Tongue (tissue), 2 donors: ENCODE data around the gene MYH15. TPM values are rescaled to one million over a fixed set of nuclear protein-coding genes. Genes with fewer than 3 reads are reported as not detected.

Experiments used
- DNase-seq: peaks from one replicate; pipeline ENCODE4 v3.0.0-alpha.2; 2015
- total RNA-seq: library from RNA; depleted of rRNA; stranded (reverse); fragments of >200 nt; gene quantifications from one replicate; pipeline ENCODE4 v1.2.3, GENCODE V29; 2014

The MYH15 gene
- total RNA-seq, 1 donor from 2014 or later, result 0.82 TPM

DNA sequence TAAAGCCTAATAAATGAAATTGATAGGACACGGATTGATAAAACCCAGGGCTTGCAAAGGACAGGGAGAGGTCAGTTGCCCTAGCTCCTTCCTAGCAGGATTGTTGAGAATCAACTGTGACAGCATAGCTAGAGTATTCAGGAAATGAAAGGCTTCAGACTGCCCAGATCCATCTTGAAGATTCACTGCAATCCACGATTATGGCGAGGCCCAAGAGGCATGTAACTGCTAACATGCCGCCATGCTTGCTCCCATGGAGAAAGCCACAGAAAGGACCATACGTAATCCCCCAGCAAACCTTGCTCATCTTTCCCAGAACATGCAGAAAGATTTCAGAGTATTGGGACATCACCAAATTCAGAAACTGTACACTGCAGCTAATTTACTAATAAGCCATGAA is 41.3 kb downstream of the MYH15 start:
- DNase-seq, result no peak

DNA sequence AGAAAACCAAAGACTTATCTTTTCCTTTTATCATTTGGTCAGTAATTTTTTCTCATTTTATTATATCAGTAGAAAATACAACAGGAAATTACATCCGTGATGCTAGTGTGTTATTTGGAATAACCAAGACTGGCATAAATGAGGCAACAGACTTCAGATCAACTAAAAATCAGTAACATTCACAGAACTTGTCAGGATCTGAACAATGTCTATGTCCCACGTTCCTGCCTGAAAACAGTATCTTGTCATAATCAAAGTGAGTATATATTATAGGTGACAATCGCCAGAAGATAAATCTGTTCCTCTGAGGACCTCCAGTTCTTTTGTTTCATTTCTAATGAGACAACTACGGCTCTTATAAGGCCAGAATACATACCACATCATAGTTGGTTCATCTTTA is 41.8 kb downstream of the MYH15 start:
- no peak for DNase-seq

DNA sequence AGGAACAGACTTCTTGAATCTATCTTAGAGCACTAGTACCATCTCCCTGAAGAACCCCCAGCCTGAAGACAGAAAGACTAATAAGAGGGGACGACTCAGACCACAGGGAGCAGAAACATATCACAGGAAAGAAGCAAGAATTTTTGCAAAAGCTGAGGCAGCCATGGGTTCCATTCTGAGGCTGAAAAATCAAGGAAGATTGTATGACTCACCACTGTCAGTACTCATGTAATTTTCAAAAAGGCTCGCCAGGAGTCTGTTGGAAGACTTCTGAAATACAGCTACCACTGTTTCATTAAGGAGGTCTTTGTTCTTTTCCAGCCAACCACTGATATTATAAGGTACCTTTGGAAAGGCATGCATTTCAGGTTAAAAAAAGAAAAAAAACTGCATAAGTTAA is 47.5 kb downstream of the MYH15 start:
- DNase-seq, result no peak

DNA sequence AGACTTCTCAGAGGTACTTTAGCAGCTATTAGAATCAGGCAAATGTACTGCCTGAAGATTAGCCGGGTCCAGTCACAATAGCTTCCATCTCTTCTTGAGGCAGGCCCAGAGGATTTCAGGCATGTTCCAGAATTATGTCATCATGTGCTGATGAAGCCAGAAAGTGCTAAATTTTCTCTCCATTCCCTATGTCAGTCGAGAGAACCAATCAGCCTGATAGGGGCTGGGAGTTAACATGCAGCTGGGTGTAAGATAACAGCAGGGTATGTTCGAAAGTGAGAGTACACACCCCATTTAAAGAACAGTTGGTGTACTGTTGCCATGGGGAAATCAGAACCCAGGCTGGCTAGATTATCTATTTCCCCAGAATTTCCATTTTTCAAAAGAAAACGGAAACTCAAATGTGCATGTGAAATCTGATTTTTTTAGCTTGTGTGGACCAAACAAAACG is 48.7 kb downstream of the MYH15 start:
- DNase-seq, result peak; percentile 36

DNA sequence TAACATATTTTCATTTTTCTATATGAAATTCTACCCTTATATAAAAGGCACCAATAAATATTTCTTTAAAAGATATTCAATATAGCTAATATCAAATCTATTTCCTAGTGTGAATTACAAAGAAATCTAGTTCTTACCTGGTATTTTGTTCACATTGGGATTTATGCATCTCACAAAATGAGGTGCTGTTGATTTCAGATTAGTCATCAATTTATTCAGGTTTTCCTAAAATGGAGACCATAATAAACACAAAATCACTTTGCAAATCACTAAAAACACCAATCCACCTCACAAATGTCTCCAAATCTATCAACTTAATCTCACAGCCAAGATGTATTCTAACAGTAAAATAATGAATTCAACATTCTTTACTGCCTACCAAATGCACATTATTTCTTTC is 51.2 kb downstream of the MYH15 start:
- no peak for DNase-seq

DNA sequence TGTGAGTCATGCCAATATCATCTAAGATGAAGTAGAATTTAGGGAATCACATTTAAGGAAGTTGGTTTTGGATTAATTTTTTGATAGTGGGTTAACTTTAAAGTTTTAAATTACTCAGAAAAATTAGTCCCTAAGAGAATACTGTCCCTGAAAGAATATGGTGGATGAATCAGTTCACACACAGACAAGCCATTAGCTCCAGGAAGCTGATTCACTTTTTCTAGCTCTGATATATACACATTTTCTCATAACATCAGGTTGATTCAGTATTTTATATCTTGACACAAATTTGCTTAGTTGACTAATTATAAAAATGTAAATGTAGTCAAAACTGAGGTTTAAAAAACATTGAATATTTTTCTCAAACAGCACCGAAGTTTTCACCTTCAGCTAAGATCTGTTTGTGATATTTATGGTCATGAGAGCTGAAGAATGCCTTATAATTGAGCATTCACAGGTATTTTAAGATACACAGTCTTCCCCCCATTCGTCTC is 55.1 kb downstream of the MYH15 start:
- no peak for DNase-seq

DNA sequence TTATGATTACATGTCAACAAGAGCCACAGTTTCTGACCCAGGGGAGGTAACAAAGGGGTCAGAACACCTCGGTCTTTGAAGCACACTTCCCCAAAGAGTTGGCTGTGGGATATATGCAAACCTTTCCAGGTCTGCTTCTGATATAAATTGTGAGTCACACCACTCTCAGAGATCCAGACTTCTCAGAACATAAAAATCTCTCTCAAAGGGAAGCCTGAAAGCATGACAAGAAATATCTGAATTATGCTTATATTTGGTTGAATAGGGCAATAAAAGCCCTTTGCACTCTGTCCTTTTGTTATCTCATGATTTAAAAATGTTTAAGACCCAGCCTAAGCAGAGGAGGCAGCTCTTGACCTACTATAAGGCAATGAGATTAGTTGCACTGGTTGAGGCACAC is 56.8 kb downstream of the MYH15 start:
- DNase-seq, result no peak

DNA sequence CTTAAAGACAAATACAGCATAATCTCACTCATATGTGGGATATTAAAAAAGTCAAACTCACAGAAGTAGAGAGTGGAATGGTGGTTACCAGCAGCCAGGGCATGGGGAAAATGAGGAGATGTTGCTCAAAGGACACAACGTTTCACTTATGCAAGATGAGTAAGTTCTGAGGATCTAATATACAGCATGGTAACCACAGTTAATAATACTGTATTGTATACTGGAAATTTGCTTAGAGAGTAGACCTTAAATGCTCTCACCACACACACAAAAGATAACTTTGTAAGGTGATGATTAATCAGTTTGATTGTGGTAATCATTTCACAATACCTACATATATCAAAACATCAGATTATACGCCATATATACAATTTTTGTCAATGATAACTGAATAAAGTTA is 60.0 kb downstream of the MYH15 start:
- no peak for DNase-seq

DNA sequence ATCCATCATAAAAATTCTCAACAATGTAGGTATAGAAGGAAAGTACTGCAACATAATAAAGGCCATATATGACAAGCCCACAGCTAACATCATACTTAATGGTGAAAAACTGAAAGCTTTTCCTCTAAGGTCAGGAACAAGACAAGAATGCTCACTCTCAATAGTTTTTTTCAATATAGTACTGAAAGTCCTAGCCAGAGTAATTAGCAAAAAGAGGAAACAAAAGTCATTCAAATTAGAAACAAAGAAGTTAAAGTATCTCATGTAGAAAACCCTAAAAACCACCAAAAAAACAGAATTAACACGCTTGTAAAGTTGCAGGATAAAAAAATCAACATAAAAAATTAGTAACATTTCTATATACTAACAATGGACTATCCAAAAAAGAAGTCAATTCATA is 61.8 kb downstream of the MYH15 start:
- DNase-seq, result no peak

DNA sequence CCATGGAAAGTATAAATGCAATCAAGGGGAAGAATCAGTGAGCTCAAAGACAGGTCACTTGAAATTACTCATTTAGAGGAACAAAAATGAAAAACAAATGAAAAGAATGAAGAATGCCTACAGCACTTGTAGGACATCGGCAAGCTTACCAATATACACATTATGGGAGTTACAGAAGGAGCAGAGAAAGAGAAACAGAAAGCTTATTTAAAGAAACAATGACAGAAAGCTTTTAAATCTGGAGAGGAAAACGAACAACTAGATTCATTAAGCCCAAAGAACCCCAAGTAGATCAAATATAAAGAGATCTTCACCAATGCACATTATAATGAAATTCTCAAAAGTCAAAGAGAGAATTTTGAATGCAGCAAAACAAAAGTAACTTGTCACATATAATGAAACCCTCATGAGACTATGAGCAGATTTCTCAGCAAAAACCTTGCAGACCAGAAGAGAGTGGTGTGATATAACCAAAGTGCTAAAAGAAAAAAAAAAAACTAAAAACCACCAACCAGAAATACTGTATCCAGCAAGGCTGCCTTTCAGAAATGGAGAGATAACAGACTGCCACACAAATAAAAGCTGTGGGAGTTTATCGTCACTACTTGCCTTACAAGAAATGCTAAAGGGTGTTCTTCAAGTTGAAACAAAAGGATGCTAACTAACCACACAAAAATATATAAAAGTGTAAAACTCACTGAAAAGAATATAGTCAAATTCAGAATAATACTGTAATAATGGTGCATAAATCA is 63.1 kb downstream of the MYH15 start:
- no peak for DNase-seq

DNA sequence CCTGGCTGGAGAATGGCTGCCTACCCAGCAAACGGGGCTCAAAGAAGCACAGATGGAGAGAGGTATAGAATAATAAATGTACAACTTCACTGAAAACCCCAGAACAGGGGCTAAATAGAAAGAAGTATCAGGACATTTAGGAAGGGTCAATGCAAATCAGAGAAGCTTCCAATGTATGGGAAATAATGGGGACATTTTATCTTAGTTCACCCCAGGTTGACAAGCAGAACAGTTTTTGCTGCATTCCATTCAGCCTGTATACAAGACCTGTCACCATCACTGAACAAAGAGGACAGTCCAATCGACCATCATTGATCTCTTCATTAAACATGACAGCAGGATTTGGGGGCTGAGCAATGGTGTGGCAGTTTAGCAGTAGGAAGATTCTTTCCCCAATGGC is 68.1 kb downstream of the MYH15 start:
- DNase-seq, result no peak

DNA sequence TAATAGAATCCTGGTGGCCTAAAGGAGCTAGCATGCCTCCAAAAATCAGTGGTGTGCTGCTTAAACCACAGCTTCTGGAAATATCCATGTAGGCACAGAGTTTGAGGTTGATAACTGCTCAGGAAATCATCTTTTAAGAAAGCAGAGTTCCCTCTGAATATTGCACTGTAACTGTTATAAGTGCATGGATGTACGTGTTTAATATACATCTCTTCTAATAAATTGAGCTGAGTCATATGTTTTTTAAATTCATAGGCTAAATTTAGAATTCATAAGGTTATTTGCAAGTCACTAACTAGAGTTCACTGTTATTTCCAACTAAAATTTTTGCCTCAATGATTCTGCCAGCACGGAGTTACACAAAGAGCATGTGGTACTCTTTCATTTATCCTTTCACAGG is 68.9 kb downstream of the MYH15 start:
- no peak for DNase-seq

DNA sequence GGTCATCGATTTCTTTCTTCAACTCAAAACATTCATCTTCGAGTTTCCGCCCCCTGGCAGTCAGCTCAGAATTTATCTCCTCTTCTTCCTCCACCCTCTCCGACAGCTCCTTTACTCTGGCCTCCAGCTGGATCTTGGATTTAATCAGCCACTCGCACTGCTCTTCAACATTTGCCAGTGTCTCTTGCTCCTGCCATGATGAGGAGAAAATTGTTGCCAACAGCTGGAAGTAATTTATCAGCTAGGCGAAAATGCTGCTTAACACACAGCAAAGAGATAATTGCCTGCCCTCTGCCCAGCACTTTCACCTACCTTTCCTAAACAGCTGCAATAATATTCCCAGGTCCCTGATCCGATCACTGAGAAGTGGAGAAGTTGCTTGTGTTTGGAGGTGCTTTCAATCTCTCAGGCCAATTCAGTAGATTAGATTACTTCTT is 69.3 kb downstream of the MYH15 start:
- DNase-seq, result peak; percentile 56

DNA sequence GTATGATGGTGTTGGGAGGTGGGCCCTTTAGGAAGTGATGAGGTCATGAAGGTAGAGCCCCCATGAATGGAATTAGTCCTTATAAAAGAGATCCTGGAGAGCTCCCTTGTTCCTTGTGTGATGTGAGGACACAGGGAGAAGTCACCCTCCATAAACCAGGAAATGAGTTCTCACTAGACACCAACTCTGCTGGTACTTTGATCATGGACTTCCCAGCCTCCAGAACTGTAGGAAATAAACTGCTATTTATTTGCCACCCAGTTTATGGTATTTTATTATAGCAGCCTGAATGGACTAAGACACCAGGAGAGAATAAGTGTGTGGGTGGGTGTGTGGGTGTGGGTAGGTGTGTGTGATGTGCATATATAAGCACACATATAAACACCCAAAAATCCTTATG is 71.9 kb downstream of the MYH15 start:
- DNase-seq, result no peak

DNA sequence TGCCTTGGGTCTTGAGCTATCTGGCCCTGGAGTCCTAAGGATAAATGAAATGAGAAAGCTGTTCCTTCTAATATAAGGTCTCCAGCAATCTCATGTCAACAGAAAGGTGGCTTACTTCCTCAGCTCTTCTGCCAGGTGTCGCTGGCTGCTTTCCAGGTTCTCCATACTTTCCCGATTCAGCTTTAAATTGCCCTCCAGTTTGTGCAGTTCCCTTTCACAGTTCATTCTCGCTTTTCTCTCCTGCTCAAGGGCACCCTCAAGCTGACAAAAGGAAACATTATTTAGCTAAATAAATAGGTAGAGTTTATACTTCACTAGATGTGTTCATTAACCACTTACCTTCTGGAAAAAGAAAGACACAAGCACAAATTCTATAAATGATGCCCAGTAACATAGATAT is 73.0 kb downstream of the MYH15 start:
- DNase-seq, result peak; percentile 7

DNA sequence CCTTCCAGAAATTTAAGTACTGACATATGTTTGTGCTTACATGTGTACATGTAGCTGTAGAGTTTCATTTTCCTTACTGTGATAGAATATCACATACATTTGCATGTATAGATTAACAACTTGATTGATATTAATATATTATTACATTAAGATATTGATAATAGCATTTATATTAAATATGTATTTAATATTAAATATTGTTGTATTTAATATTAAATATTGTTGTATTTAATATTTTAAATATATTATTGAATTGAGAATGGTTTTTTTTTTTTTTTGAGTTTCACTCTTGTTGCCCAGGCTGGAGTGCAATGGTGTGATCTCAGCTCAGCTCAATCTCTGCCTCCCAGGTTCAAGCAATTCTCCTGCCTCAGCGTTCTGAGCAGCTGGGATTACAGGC is 76.5 kb downstream of the MYH15 start:
- no peak for DNase-seq

DNA sequence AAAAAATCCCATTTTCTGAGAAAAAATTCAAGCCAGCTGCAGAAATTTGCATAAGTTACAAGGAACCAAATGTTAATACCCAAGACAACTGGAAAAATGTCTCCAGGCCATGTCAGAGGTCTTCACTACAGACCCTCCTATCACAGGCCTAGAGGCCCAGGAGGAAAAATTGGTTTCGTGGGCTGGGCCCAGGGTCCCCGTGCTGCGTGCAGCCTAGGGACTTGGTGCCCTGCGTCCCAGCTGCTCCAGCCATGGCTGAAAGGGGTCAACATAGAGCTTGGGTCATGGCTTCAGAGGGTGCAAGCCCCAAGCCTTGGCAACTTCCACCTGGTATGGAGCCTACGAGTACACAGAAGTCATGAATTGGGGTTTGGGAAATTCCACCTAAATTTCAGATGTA is 78.0 kb downstream of the MYH15 start:
- no peak for DNase-seq

DNA sequence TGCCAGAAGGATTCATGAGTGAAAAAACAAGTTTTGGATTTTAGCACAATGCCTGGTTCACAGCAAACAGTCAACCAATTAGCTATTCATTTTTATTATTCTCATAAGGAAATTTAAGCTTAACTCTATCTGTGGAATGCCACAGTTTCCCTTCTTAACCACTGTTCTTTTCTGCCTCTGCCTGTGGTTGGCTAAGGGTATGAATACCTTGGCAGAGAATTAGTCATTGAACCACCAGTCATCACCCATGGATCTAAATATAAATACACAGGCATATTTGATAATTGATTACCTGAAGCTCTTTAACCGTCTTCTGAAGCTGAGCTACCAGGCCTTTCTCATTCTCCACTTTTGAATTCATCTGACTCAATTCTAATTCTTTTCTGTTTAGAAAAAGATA is 79.9 kb downstream of the MYH15 start:
- no peak for DNase-seq

DNA sequence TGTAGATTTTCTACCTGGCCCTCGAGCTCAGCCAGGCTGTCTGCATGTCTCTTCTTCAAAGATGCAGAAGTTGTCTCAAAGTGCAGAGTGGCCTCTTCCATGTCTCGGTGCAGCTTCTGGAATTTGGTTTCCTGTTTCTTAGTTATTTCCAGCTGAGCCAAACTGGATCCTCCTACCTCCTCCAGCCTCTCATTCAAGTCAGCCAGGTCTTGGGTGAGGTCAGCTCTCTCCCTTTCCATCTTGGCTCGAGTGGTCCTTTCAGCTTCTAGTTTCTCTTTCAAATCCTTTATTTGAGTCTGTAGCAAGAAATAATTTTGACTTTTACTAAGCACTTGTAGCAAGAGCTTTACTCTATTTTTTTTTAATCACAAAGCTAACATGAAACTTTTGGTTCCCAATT is 81.8 kb downstream of the MYH15 start:
- peak; percentile 22 for DNase-seq

DNA sequence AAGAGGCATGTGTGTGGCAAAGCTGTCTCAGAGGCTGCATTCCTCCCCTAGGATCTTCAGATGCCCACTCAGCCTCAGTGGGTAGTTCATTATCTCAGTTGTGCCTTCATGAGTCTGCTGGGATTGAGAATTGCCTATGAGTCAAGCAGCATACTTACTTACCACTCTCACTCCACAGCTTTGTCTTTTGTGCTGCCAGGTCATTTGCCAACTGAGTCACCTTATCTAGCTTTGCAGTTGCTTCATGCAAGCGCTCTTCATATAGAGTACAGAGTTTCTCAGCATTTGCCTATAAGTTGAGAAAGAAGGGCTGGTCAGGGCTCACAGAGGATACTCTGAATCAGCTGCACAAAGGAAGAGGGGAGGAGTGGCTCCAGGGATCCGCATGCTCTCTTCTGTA is 89.5 kb downstream of the MYH15 start:
- DNase-seq, result no peak

DNA sequence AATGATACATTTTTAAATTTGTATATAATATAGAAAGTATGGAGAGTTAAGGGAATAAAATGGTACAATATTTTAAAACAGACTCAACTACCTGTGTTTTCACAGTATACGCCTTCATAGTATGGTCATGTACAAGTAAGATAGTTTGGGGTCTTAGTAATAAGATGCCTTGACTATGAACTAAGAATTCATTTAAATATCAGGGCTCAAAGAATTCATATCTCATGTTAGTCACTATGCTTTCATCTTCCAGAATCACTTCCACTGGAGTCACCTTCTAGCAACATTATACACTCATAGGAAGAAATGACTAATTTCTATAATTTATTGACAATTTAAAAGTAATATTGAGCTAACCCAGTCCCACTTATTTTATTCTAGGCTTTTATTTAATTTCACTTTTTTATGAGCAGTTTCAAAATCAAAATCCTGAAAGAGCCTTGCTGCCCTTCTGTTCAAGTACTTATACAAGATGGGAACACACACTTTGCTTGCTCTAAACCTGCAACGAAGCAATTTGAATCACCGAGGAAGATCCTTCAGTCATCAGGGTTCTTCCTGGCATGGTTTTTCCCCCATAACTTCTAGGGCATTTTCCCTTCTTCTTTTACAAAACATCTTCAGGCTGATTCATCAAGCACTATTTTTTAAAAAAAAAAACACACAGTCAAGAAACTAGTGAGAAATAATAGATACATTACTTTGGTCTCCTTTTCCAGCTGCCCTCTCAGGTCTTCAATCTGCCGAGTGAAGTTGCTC is 94.1 kb downstream of the MYH15 start:
- no peak for DNase-seq

DNA sequence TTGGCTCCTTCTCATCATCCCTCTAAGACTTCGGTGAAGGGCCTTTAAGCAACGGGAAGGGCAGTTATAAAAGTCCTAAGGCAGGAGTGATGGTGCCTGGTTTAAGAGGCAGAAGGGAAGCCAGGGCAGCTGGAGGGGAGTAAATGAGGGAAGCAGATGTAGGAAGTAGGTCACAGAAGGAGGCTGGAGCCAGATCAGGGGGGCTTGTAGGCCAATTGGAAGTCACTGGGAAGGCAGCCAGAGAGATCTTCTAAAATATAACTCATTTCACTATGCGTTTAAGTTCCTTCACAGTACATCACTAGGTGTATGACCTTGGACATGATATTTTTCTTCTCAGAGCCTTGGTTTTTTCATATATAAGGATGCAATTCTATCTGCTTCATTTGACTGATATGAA is 94.7 kb downstream of the MYH15 start:
- no peak for DNase-seq

DNA sequence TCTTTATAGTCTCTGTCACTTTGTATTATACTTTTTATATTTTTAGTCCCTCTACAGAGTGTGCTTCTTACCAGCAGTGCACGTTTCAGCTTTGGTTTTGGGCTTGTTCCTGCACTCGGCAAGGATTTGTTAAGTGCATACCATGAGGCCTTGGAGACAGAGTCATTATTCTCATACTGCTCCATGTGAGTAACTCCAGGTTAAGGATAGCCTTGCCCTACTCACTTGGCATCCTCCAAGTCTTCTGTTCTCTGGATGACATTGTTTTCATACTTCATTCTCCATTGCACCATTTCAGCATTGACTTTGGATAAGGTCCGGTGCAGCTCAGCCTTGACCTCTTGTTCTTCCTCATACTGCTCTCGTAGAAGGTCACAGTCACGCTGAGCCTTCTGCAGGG is 96.4 kb downstream of the MYH15 start:
- no peak for DNase-seq
